Nephron progenitor cell (in vitro differentiated cells): ENCODE results near the gene HES7.

Source experiments
- DNase-seq: peaks from one replicate; pipeline ENCODE4 v3.0.0; 2021
- H3K27ac Mint-ChIP-seq: 2 replicates; pipeline ENCODE4 v1.8.0; 2021; ENCODE audit warnings: mild to moderate bottlenecking, moderate library complexity, mixed read lengths
- H3K27me3 Mint-ChIP-seq: 2 replicates; pipeline ENCODE4 v1.8.0; 2021; ENCODE audit warnings: mild to moderate bottlenecking, low read depth, mixed read lengths; ENCODE audit not compliant: poor library complexity
- H3K36me3 Mint-ChIP-seq: 2 replicates; pipeline ENCODE4 v1.8.0; 2021; ENCODE audit warnings: low read depth, mixed read lengths
- H3K4me1 Mint-ChIP-seq: 2 replicates; pipeline ENCODE4 v1.8.0; 2021; ENCODE audit warnings: mixed read lengths
- H3K4me3 Mint-ChIP-seq: 2 replicates; pipeline ENCODE4 v1.8.0; 2021; ENCODE audit warnings: mild to moderate bottlenecking, moderate library complexity, mixed read lengths
- H3K9me3 Mint-ChIP-seq: 2 replicates; pipeline ENCODE4 v1.8.0; 2021; ENCODE audit warnings: mild to moderate bottlenecking, moderate library complexity, mixed read lengths
- TF ChIP-seq, protein P1 (sequence below): fragments of 200-600 bp; sonication (generic); IDR thresholded peaks from 2 replicates; pipeline ENCODE4 v1.5.0; 2021; ENCODE audit warnings: antibody characterized with exemption

HES7 gene

DNA sequence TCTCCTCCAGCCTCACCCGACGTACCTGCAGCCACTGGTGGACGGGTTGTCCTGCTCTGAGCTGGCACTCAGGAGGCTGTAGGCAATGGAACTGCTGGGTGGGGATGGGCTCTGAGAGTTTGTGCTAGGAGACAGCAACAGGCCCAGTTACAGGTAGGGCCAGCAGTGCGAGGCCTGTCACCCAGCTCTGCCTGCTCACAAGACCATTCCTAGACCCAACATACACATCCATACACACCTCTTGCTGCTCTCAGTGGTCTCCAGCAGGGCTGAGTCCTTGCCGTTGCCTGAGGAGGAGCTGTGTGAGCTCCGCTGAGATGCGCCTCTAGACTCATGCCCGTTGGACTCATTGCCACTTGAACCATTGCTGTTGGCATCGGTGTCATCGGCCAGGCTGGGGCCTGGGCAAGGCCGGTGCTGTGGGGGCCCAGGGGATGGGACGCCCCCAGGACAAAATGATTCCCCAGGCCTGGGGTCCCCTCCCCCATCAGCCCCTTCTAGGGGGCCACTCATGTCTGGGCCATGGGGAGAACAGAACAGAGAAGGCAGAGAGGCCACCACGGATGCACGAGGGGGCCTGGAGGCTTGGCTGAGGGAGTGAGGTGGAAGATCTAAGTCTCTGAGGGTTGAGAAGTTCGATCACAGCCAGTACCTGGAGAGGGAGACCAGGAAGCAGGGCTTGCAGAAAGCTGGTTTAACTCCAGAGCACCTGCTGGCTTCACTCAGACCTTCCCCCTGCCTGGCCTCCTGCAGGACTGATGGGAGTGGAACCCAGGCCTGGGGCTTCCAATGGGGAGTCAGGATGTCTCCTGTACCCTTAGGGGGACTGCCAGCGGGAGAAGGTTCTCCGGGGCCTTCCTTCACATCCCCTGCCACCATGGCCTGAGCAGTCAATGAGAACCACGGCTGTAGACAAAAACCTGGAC, 26.6 kb upstream of the HES7 start:
- Mint-ChIP-seq H3K9me3 (no peaks in the 10 kb centered on the region), H3K27me3 (no peaks in the 10 kb centered on the region), H3K27ac (no peak overlapping the region), H3K4me1 (peaks cover 12% of the 10 kb centered on the region), H3K4me3 (peak overlapping the region; percentile 96), H3K36me3 (peaks cover 29% of the 10 kb centered on the region)
- no peak for DNase-seq
- TF ChIP-seq, protein P1, sequence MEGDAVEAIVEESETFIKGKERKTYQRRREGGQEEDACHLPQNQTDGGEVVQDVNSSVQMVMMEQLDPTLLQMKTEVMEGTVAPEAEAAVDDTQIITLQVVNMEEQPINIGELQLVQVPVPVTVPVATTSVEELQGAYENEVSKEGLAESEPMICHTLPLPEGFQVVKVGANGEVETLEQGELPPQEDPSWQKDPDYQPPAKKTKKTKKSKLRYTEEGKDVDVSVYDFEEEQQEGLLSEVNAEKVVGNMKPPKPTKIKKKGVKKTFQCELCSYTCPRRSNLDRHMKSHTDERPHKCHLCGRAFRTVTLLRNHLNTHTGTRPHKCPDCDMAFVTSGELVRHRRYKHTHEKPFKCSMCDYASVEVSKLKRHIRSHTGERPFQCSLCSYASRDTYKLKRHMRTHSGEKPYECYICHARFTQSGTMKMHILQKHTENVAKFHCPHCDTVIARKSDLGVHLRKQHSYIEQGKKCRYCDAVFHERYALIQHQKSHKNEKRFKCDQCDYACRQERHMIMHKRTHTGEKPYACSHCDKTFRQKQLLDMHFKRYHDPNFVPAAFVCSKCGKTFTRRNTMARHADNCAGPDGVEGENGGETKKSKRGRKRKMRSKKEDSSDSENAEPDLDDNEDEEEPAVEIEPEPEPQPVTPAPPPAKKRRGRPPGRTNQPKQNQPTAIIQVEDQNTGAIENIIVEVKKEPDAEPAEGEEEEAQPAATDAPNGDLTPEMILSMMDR = no peak

- Mint-ChIP-seq H3K4me3 (no peak overlapping the region), H3K36me3 (peaks cover 29% of the 10 kb centered on the region), H3K27me3 (peaks cover 2% of the 10 kb centered on the region), H3K9me3 (no peaks in the 10 kb centered on the region), H3K27ac (no peak overlapping the region), H3K4me1 (peaks cover 12% of the 10 kb centered on the region)
- TF ChIP-seq, protein P1 = no peak
- no peak for DNase-seq
These were observed 25.7 kb upstream of the HES7 start for GRCh38 chr17:8149419-8150193.

DNA sequence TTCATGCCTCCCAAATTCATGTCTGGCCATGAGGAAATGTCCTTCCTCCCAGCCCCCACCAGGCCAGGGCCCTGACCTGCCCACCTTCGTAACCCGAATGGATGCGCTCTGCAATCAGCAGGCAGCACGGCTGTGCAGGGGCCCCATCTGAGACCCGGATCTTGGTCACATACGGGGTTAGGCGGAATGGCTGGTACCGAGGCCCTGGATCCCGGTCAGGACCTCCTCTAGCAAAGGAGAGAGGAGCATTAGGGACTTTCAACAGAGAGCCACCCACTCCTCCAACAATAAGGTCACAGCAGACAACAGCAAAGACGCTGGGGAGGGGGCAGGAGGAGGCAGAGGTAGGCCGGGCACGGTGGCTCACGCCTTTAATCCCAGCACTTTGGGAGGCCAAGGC, 24.7 kb upstream of the HES7 start:
- H3K9me3 Mint-ChIP-seq = no peaks in the 10 kb centered on the region
- TF ChIP-seq, protein P1 = no peak
- H3K36me3 Mint-ChIP-seq = peaks cover 35% of the 10 kb centered on the region
- H3K4me1 Mint-ChIP-seq = peaks cover 12% of the 10 kb centered on the region
- peaks cover 2% of the 10 kb centered on the region for H3K27me3 Mint-ChIP-seq
- H3K27ac Mint-ChIP-seq = no peak overlapping the region
- H3K4me3 Mint-ChIP-seq = no peak overlapping the region
- DNase-seq = no peak

- H3K4me1 Mint-ChIP-seq = peaks cover 12% of the 10 kb centered on the region
- H3K27ac Mint-ChIP-seq = no peak overlapping the region
- no peak for DNase-seq
- peaks cover 2% of the 10 kb centered on the region for H3K27me3 Mint-ChIP-seq
- no peaks in the 10 kb centered on the region for H3K9me3 Mint-ChIP-seq
- H3K36me3 Mint-ChIP-seq = peaks cover 35% of the 10 kb centered on the region
- no peak overlapping the region for H3K4me3 Mint-ChIP-seq
- TF ChIP-seq, protein P1 = no peak
These were observed 24.0 kb upstream of the HES7 start for GRCh38 chr17:8147805-8148404.

GRCh38 chr17:8147141-8147804, 23.4 kb upstream of the HES7 start:
- DNase-seq = no peak
- peaks cover 35% of the 10 kb centered on the region for H3K36me3 Mint-ChIP-seq
- H3K4me1 Mint-ChIP-seq = peaks cover 12% of the 10 kb centered on the region
- H3K27me3 Mint-ChIP-seq = peaks cover 2% of the 10 kb centered on the region
- H3K27ac Mint-ChIP-seq = no peak overlapping the region
- no peak overlapping the region for H3K4me3 Mint-ChIP-seq
- TF ChIP-seq, protein P1 = no peak
- no peaks in the 10 kb centered on the region for H3K9me3 Mint-ChIP-seq
